ENCODE results near the gene SLC15A1.

The SLC15A1 gene

GRCh38 chr13:98796798-98797197 is 44.3 kb upstream of the SLC15A1 start:
- TF ChIP-seq CTCF (IDR thresholded peaks at IDR 0.05; ENCODE audit: control insufficient read depth, extremely low read depth, insufficient read depth), result no peak
- no peak for DNase-seq (ENCODE audit: low read depth)
- no peak overlapping the region for H3K4me3 ChIP-seq (ENCODE audit: low read depth, low read length)

- DNase-seq (ENCODE audit: low read depth), result no peak
- H3K4me3 ChIP-seq (ENCODE audit: low read depth, low read length), result no peak overlapping the region
- no peak for TF ChIP-seq CTCF (IDR thresholded peaks at IDR 0.05; ENCODE audit: control insufficient read depth, extremely low read depth, insufficient read depth)
These were observed 43.7 kb upstream of the SLC15A1 start for GRCh38 chr13:98796191-98796590.

- TF ChIP-seq CTCF (IDR thresholded peaks at IDR 0.05; ENCODE audit: control insufficient read depth, extremely low read depth, insufficient read depth), result no peak
- no peak overlapping the region for H3K4me3 ChIP-seq (ENCODE audit: low read depth, low read length)
- DNase-seq (ENCODE audit: low read depth), result no peak
These were observed 42.7 kb upstream of the SLC15A1 start for GRCh38 chr13:98795220-98795619.

- no peak for DNase-seq (ENCODE audit: low read depth)
- no peak for TF ChIP-seq CTCF (IDR thresholded peaks at IDR 0.05; ENCODE audit: control insufficient read depth, extremely low read depth, insufficient read depth)
- H3K4me3 ChIP-seq (ENCODE audit: low read depth, low read length), result no peak overlapping the region
These were observed 42.0 kb upstream of the SLC15A1 start for GRCh38 chr13:98794498-98794897.

- TF ChIP-seq CTCF (IDR thresholded peaks at IDR 0.05; ENCODE audit: control insufficient read depth, extremely low read depth, insufficient read depth), result no peak
- no peak overlapping the region for H3K4me3 ChIP-seq (ENCODE audit: low read depth, low read length)
- no peak for DNase-seq (ENCODE audit: low read depth)
These were observed 40.5 kb upstream of the SLC15A1 start for GRCh38 chr13:98792785-98793495.

GRCh38 chr13:98792321-98792720 is 39.8 kb upstream of the SLC15A1 start:
- TF ChIP-seq CTCF (IDR thresholded peaks at IDR 0.05; ENCODE audit: control insufficient read depth, extremely low read depth, insufficient read depth), result no peak
- peak; percentile 95 for DNase-seq (ENCODE audit: low read depth)
- no peak overlapping the region for H3K4me3 ChIP-seq (ENCODE audit: low read depth, low read length)

GRCh38 chr13:98791611-98792010 is 39.1 kb upstream of the SLC15A1 start:
- H3K4me3 ChIP-seq (ENCODE audit: low read depth, low read length), result no peak overlapping the region
- no peak for DNase-seq (ENCODE audit: low read depth)
- TF ChIP-seq CTCF (IDR thresholded peaks at IDR 0.05; ENCODE audit: control insufficient read depth, extremely low read depth, insufficient read depth), result no peak
